Hepatocyte (in vitro differentiated cells): ENCODE measurements around the gene VWA1.

Experiments used
- EZH2 ChIP-seq: fragments of 200-600 bp; sonication (generic); IDR thresholded peaks from 2 replicates; pipeline ENCODE4 v1.6.1; 2016; ENCODE audit warnings: antibody characterized with exemption, mild to moderate bottlenecking, borderline replicate concordance
- EZH2phosphoT487 ChIP-seq: fragments of 200-600 bp; sonication (generic); IDR thresholded peaks from one replicate; pipeline ENCODE4 v1.6.1; 2018; ENCODE audit warnings: antibody characterized with exemption, mild to moderate bottlenecking, low read depth, moderate library complexity; ENCODE audit not compliant: unreplicated experiment, severe bottlenecking
- TF ChIP-seq, protein P1 (sequence below): fragments of 200-600 bp; sonication (generic); IDR thresholded peaks from 2 replicates; pipeline ENCODE4 v1.5.1; 2016; ENCODE audit warnings: antibody characterized with exemption, mild to moderate bottlenecking; ENCODE audit not compliant: poor library complexity

DNA sequence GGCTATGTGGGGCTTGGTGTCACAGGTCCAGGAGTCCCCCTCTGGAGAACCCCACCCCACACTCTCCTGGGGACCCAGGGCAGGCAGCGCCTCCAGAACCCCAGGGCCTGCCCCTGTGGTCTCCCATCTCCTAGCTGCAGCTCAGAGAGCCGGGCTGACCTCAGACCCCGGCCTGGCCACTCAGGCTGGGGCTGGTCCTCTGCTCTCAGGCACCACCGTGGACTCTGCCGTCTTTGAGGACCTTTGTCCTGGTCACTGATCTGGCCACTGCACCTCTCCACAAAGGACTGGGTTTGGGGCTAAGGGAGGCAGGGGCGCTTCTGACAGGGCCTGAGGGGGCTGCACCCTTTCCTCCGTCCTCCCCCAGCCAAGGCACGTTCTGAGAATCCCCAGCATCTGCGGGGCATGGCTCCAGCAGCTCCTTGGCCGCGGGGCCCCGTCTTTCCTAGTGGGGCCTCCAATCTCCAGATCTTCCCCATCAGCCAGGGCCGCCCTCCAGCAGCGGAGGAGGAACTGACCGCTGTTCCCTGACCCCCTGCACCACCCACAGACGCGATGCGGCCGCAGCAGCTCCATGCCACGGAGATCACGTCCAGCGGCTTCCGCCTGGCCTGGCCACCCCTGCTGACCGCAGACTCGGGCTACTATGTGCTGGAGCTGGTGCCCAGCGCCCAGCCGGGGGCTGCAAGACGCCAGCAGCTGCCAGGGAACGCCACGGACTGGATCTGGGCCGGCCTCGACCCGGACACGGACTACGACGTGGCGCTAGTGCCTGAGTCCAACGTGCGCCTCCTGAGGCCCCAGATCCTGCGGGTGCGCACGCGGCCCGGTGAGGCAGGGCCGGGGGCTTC, 3.3 kb downstream of the VWA1 start:
- TF ChIP-seq, protein P1, sequence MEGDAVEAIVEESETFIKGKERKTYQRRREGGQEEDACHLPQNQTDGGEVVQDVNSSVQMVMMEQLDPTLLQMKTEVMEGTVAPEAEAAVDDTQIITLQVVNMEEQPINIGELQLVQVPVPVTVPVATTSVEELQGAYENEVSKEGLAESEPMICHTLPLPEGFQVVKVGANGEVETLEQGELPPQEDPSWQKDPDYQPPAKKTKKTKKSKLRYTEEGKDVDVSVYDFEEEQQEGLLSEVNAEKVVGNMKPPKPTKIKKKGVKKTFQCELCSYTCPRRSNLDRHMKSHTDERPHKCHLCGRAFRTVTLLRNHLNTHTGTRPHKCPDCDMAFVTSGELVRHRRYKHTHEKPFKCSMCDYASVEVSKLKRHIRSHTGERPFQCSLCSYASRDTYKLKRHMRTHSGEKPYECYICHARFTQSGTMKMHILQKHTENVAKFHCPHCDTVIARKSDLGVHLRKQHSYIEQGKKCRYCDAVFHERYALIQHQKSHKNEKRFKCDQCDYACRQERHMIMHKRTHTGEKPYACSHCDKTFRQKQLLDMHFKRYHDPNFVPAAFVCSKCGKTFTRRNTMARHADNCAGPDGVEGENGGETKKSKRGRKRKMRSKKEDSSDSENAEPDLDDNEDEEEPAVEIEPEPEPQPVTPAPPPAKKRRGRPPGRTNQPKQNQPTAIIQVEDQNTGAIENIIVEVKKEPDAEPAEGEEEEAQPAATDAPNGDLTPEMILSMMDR, result no peak
- TF ChIP-seq EZH2 (no peak), EZH2phosphoT487 (no peak)
